Endothelial cell of umbilical vein (primary cell): Measurements from ENCODE around the gene SPAM1. TPM values are rescaled to one million over a fixed set of nuclear protein-coding genes. Genes with fewer than 3 reads are reported as not detected.
A peak's percentile ranks its signal among the peaks of the same experiment; 100 is the strongest.

Experiments used
- BruUV-seq: library from RNA; stranded (reverse); fragments of 400-500 nt; replicated peaks from 2 replicates; lab custom pipeline; 2021; lab: Mats Ljungman, UMichigan
- CTCF ChIA-PET: fragments of 300-600, 350-600 bp; sonication (Branson Sonifier 250); formaldehyde crosslinking; loops from one replicate; lab custom pipeline; 2021; ENCODE audit warnings: antibody characterized with exemption, inconsistent platforms; lab: Charles Lee
- POLR2A ChIA-PET: fragments of 300-600, 350-600 bp; sonication (Branson Sonifier 250); formaldehyde crosslinking; loops from one replicate; lab custom pipeline; 2021; ENCODE audit warnings: antibody characterized with exemption, inconsistent platforms; lab: Charles Lee
- DNase-seq: peaks from one replicate; pipeline ENCODE4 v3.0.0-alpha.2; 2011; ENCODE audit warnings: low read depth, low spot score
- FAIRE-seq: peaks from 2 replicates; lab custom pipeline; 2011; peaks lifted over from hg19 to GRCh38; lab: Jason Lieb, UNC
- H2AFZ ChIP-seq: 2 replicates; pipeline ENCODE4 v1.6.0; 2012; ENCODE audit warnings: low read depth, low read length, control low read depth, inconsistent platforms
- H3K27ac ChIP-seq: 2 replicates; pipeline ENCODE4 v1.5.1; 2011; ENCODE audit warnings: low read depth, mild to moderate bottlenecking, control low read depth, low read length, moderate library complexity; ENCODE audit not compliant: insufficient read depth
- H3K27me3 ChIP-seq, 2 experiments: 2 replicates each; pipeline versions ENCODE4 v1.6.0 to v1.6.1; 2011; ENCODE audit warnings: low read length in 2 of 2, mixed read lengths in 1 of 2; ENCODE audit not compliant: control insufficient read depth in 2 of 2, insufficient read depth in 2 of 2
- H3K36me3 ChIP-seq, 2 experiments: 2 replicates in 1 of 2; 3 replicates in 1 of 2; pipeline ENCODE4 v1.5.1; 2011; ENCODE audit warnings: low read length in 2 of 2, mild to moderate bottlenecking in 1 of 2, moderate library complexity in 1 of 2; ENCODE audit not compliant: control insufficient read depth in 2 of 2, insufficient read depth in 2 of 2; ENCODE audit errors: extremely low read depth in 1 of 2
- H3K4me1 ChIP-seq: 3 replicates; pipeline ENCODE4 v1.5.1; 2011; ENCODE audit warnings: mild to moderate bottlenecking, low read length; ENCODE audit not compliant: control insufficient read depth, insufficient read depth; ENCODE audit errors: extremely low read depth
- H3K4me2 ChIP-seq: 2 replicates; pipeline ENCODE4 v1.6.1; 2011; ENCODE audit warnings: low read length, control low read depth, mixed read lengths; ENCODE audit not compliant: insufficient read depth
- H3K4me3 ChIP-seq, 3 experiments: fragments of 200-600 bp in 1 of 3; sonication (generic), shearing (Covaris generic) in 1 of 3; replicated peaks in 1 of 3; 2 replicates each; pipeline ENCODE4 v1.5.1; 2011 to 2016; ENCODE audit warnings: control low read depth in 3 of 3, low read length in 3 of 3, mild to moderate bottlenecking in 2 of 3, inconsistent platforms in 1 of 3, low read depth in 1 of 3, moderate library complexity in 1 of 3; ENCODE audit not compliant: insufficient read depth in 1 of 3
- H3K79me2 ChIP-seq: 2 replicates; pipeline ENCODE4 v1.6.0; 2012; ENCODE audit warnings: low read length, inconsistent platforms; ENCODE audit not compliant: control insufficient read depth, insufficient read depth
- H3K9ac ChIP-seq: replicated peaks from 2 replicates; pipeline ENCODE3; 2011; ENCODE audit warnings: low read length, control low read depth; ENCODE audit not compliant: insufficient read depth; ENCODE audit errors: extremely low read depth
- H3K9me1 ChIP-seq: replicated peaks from 3 replicates; pipeline ENCODE4 v1.6.0; 2011; ENCODE audit warnings: mild to moderate bottlenecking, low read length; ENCODE audit not compliant: control insufficient read depth, insufficient read depth; ENCODE audit errors: extremely low read depth
- H3K9me3 ChIP-seq: replicated peaks from 2 replicates; pipeline ENCODE4 v1.5.1; 2012; ENCODE audit warnings: low read length, inconsistent platforms; ENCODE audit not compliant: control insufficient read depth, insufficient read depth
- H4K20me1 ChIP-seq: replicated peaks from 2 replicates; pipeline ENCODE3; 2011; ENCODE audit warnings: mild to moderate bottlenecking, low read length; ENCODE audit not compliant: control insufficient read depth, insufficient read depth; ENCODE audit errors: extremely low read depth
- EZH2 ChIP-seq: IDR thresholded peaks from 2 replicates; pipeline ENCODE4 v1.6.1; 2012; ENCODE audit warnings: borderline replicate concordance, low read depth, mild to moderate bottlenecking, moderate library complexity, low read length, inconsistent platforms; ENCODE audit not compliant: severe bottlenecking
- FOS ChIP-seq: IDR thresholded peaks from 2 replicates; pipeline ENCODE4 v1.6.1; 2011; ENCODE audit warnings: mild to moderate bottlenecking, low read length, moderate library complexity, borderline replicate concordance; ENCODE audit not compliant: insufficient read depth
- GATA2 ChIP-seq: IDR thresholded peaks from 2 replicates; pipeline ENCODE4 v1.7.0; 2011; ENCODE audit warnings: low read depth, mild to moderate bottlenecking, moderate library complexity, mixed read lengths, low read length; ENCODE audit not compliant: insufficient read length, insufficient read depth
- JUN ChIP-seq: IDR thresholded peaks from 2 replicates; pipeline ENCODE4 v1.6.1; 2011; ENCODE audit warnings: borderline replicate concordance, low read depth; ENCODE audit not compliant: insufficient read length, insufficient read depth
- MYC ChIP-seq: IDR thresholded peaks from one replicate; pipeline ENCODE4 v1.6.1; 2011; ENCODE audit warnings: mild to moderate bottlenecking, low read depth, low read length
- POLR2A ChIP-seq: IDR thresholded peaks from 2 replicates; pipeline ENCODE4 v1.6.1; 2012; ENCODE audit warnings: low read depth, mild to moderate bottlenecking, control low read depth, low read length
- POLR2AphosphoS5 ChIP-seq: IDR thresholded peaks from 2 replicates; pipeline ENCODE4 v1.6.1; 2012; ENCODE audit warnings: low read depth, mild to moderate bottlenecking, control low read depth, low read length, moderate library complexity; ENCODE audit not compliant: insufficient read depth
- dilution Hi-C: fragments of 300-500 bp; cut with MboI; formaldehyde crosslinking; loops from one replicate; pipeline ENCODE4 v1.15.0; 2019; ENCODE audit warnings: low sequenced_read_pairs; ENCODE audit not compliant: extremely low pct_ligation_motif_present
- intact Hi-C: fragments of 100-400 bp; cut with micrococcal nuclease; formaldehyde crosslinking; loops from one replicate; pipeline ENCODE4 v1.10.0; 2022
- polyA plus RNA-seq, 4 experiments: library from polyadenylated mRNA; depleted of rRNA in 3 of 4; stranded (reverse) in 3 of 4; unstranded in 1 of 4; fragments of >200 nt; gene quantifications; 2 replicates each; pipeline versions ENCODE4 v1.2.1 to v1.2.3, GENCODE V29; 2011 to 2012; ENCODE audit warnings: missing spikeins in 1 of 4
- total RNA-seq: library from RNA; stranded (reverse); gene quantifications from 2 replicates; pipeline ENCODE4 v1.2.3, GENCODE V29; 2021
- TF ChIP-seq, protein P1 (sequence below), 2 donors: IDR thresholded peaks; 1 replicate in 1 of 2; 2 replicates in 1 of 2; pipeline ENCODE4 v1.5.1; 2011; ENCODE audit warnings: low read length in 2 of 2, mild to moderate bottlenecking in 2 of 2, moderate library complexity in 2 of 2, control low read depth in 1 of 2, inconsistent platforms in 1 of 2, low read depth in 1 of 2; ENCODE audit not compliant: insufficient read depth in 1 of 2; ENCODE audit errors: extremely low read depth in 1 of 2
- TF ChIP-seq, protein P2 (sequence below): IDR thresholded peaks from 2 replicates; pipeline ENCODE4 v1.6.1; 2011; ENCODE audit not compliant: insufficient read depth, insufficient read length

The SPAM1 gene
- total and polyA plus RNA-seq, 2 donors (not counting 3 experiments of a cell fraction or from before 2014, with no cell fraction given): not detected

GRCh38 chr7:123916240-123916724 lies 8.8 kb upstream of the SPAM1 start:
- CTCF ChIA-PET: interaction anchor here (0.5 to 1.3 kb wide), 7 partner anchors 11 to 422 kb away, joined by 3 to 4 read pairs (median 3); no protein-coding TSS in a partner anchor
- no peak for TF ChIP-seq MYC
- TF ChIP-seq, protein P1, sequence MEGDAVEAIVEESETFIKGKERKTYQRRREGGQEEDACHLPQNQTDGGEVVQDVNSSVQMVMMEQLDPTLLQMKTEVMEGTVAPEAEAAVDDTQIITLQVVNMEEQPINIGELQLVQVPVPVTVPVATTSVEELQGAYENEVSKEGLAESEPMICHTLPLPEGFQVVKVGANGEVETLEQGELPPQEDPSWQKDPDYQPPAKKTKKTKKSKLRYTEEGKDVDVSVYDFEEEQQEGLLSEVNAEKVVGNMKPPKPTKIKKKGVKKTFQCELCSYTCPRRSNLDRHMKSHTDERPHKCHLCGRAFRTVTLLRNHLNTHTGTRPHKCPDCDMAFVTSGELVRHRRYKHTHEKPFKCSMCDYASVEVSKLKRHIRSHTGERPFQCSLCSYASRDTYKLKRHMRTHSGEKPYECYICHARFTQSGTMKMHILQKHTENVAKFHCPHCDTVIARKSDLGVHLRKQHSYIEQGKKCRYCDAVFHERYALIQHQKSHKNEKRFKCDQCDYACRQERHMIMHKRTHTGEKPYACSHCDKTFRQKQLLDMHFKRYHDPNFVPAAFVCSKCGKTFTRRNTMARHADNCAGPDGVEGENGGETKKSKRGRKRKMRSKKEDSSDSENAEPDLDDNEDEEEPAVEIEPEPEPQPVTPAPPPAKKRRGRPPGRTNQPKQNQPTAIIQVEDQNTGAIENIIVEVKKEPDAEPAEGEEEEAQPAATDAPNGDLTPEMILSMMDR (IDR thresholded peaks at IDR 0.05; ENCODE audit: extremely low read depth in 1 of 2, insufficient read depth in 1 of 2, low read depth in 1 of 2, low read length in 2 of 2): peak in 1 of 2 donors; percentile 15
- H3K4me3 ChIP-seq: no peak overlapping the region
- intact Hi-C loops: loop anchor here (1.0 to 5.0 kb wide), 2 partner anchors 118 to 279 kb away; no protein-coding TSS in a partner anchor
- peaks cover 0 to 2% of the 10 kb centered on the region in 2 experiments for H3K27me3 ChIP-seq
- FAIRE-seq: peak; percentile 44
- H3K9ac ChIP-seq: no peak overlapping the region
- peak; percentile 28 for DNase-seq
- POLR2A ChIA-PET: no interaction called here
- no peak overlapping the region for H3K4me2 ChIP-seq
- BruUV-seq: no TSS peak
- H3K9me1 ChIP-seq: no peaks in the 10 kb centered on the region
- H3K9me3 ChIP-seq: no peaks in the 10 kb centered on the region
- dilution Hi-C loops: no loop called here
- no peaks in the 10 kb centered on the region for H3K4me1 ChIP-seq
- H3K79me2 ChIP-seq: no peaks in the 10 kb centered on the region
- no peaks in the 10 kb centered on the region for H3K36me3 ChIP-seq
- H4K20me1 ChIP-seq: no peaks in the 10 kb centered on the region
- H3K27ac ChIP-seq: no peak overlapping the region
- no peak overlapping the region for H2AFZ ChIP-seq

DNA sequence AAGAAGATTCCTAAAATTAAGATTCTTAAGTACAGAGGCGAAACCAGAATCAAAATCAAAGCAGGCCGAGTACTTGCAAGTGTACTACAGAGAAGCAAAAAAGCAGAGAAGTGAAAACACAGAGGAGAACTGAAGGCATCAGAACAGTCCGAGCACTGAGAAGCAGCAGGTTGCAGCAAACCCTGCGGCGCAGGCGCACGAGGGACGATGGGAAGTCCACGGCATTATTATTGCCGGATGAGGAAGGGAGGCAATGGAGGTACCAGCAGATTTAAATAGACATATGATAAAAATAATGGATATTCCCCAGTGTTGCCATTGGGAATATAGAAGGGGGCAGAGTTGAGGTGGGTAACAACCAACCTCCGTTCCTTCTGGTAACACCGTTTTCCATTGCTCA lies 7.2 kb upstream of the SPAM1 start:
- no peaks in the 10 kb centered on the region for H3K36me3 ChIP-seq
- TF ChIP-seq FOS (no peak), JUN (no peak), POLR2A (no peak), POLR2AphosphoS5 (no peak), MYC (no peak), GATA2 (no peak), EZH2 (no peak)
- TF ChIP-seq, protein P1 (IDR thresholded peaks at IDR 0.05; ENCODE audit: extremely low read depth in 1 of 2, insufficient read depth in 1 of 2, low read depth in 1 of 2, low read length in 2 of 2): no peak
- TF ChIP-seq, protein P2, sequence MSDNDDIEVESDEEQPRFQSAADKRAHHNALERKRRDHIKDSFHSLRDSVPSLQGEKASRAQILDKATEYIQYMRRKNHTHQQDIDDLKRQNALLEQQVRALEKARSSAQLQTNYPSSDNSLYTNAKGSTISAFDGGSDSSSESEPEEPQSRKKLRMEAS: no peak
- no peaks in the 10 kb centered on the region for H3K9me3 ChIP-seq
- POLR2A ChIA-PET: no interaction called here
- no peak overlapping the region for H3K4me2 ChIP-seq
- H3K27me3 ChIP-seq: peaks cover 0 to 2% of the 10 kb centered on the region in 2 experiments
- H3K4me3 ChIP-seq: no peak overlapping the region
- H3K9me1 ChIP-seq: no peaks in the 10 kb centered on the region
- H2AFZ ChIP-seq: no peak overlapping the region
- intact Hi-C loops (loop anchor here (5.0 kb wide), 1 partner anchor 281 kb away; no protein-coding TSS in a partner anchor), dilution Hi-C loops (no loop called here)
- DNase-seq (no peak), FAIRE-seq (no peak)
- CTCF ChIA-PET: no interaction called here
- no TSS peak for BruUV-seq
- no peaks in the 10 kb centered on the region for H3K79me2 ChIP-seq
- H3K4me1 ChIP-seq: no peaks in the 10 kb centered on the region
- no peak overlapping the region for H3K9ac ChIP-seq
- no peaks in the 10 kb centered on the region for H4K20me1 ChIP-seq
- no peak overlapping the region for H3K27ac ChIP-seq
